Glomerular visceral epithelial cell (primary cell): ENCODE data around the gene ABHD16A.

Experiments used
- DNase-seq: peaks from one replicate; pipeline ENCODE4 v3.0.0-alpha.2; 2016; ENCODE audit errors: extremely low spot score

ABHD16A gene

DNA sequence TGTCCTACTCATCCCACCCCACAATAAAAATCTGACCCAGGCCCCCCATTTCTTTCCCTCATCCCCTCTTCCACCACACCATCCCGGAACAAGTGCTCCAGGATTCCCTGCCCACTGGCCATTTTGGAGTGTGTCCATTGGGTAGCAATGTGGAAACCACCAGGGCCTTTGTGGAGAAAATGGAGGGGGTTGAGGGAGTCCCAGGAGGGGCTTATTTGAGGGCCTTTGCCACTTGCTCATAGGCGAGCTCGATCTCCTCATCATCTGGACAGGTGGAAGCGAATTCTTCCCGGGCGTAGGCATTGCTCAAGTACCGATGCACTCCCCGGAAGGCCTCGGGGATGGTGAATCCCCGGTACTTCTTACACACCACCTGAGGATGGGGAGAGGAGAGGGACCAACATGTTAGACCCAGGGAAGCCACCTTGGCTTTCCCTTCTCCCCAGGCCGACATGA, 27.5 kb upstream of the ABHD16A start:
- DNase-seq, result no peak

DNA sequence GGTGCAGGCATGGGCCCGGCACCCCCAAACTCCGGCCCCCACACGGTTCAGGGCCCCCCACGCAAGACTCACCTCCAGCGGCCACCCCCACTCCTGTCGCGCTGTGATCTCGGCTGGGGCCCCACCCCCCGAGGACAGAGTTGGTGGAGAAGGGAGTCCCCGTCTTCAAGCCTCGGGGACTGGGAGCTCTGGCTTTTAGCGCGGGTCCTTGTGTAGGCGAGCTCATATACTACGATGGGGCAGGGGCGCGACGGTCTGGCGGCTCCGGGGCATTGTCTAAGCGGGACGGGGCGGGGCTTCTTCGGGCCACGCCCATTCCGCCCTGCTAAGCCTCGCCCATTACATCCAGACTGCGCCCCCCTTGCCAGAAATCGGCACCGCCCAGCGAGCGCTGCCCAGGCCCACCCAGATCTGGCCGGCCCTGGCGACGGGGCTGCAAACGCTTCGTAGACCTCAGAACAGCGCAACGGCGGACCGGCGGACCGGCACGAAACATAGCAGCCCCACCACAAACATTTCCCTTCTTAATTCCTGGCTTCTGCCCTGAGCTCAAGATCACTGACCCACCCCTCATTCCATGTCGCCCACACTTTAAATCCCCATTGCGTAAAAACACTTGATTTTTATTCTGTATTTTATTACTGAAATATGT, 27.0 kb upstream of the ABHD16A start:
- peak; percentile 88 for DNase-seq

DNA sequence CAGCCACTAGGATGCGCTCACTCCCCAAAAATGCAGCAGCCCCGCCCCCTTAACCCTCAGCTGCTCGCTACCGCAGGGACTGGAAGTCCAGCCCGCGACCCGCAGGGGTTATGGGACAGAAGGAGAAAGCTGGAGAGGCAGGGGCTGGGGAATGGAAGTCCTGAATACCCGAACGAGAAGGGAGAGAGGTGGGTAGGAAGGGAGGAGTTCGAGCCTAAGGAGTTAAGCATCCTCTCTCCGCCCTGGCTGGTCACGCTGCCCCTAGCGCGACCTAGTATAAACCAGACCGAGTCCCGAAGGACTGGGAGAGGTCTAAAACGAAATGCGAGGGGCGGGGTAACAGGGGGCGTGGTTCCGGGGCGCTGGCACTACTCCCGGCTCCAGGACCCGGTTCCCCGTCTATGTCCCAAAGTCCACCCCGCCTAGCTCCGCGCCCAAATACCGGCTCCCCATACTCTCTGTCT, 26.4 kb upstream of the ABHD16A start:
- peak; percentile 88 for DNase-seq

DNA sequence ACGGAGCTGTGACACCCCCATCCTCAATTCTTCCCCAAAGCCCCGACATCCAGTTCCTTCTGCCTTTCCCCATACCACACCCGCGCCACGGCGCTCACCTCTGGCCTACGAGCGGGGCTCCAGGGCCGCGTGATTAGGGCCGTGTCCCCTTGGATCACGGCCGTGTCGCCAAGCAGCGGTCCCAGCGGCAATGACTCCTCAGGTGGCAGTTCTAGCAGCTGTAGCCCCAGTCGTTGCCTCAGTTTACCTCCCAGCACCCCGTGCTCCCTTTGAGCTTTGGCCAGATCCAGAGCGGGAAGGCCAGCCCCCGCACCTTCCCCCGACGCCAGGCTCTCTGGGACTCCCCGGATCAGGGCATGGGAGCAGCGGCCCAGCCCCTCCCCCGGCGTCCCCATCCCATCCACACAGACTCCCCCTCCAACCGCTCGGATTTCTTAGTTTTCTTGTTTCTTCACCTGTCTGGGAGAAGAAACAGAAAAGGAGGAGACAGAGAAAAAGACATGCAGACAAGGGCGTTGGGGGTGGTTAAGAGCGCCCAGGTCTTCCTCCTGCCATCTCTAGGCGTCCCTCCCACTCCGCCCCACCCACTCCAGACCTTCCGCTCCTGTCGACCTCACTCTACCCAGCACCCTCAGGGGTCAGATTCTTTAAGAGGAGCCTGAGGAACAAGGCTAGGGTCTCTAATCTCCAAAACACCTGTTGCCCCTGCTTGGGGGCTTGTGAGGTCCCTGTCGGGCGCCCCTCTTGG, 25.8 kb upstream of the ABHD16A start, which contains the start of gene DDAH2:
Gene DDAH2 (minus strand): TSS at position 533 of the 748 bp plus-strand sequence. CDS start 138 bp downstream, at position 395.
- DNase-seq, result no peak

DNA sequence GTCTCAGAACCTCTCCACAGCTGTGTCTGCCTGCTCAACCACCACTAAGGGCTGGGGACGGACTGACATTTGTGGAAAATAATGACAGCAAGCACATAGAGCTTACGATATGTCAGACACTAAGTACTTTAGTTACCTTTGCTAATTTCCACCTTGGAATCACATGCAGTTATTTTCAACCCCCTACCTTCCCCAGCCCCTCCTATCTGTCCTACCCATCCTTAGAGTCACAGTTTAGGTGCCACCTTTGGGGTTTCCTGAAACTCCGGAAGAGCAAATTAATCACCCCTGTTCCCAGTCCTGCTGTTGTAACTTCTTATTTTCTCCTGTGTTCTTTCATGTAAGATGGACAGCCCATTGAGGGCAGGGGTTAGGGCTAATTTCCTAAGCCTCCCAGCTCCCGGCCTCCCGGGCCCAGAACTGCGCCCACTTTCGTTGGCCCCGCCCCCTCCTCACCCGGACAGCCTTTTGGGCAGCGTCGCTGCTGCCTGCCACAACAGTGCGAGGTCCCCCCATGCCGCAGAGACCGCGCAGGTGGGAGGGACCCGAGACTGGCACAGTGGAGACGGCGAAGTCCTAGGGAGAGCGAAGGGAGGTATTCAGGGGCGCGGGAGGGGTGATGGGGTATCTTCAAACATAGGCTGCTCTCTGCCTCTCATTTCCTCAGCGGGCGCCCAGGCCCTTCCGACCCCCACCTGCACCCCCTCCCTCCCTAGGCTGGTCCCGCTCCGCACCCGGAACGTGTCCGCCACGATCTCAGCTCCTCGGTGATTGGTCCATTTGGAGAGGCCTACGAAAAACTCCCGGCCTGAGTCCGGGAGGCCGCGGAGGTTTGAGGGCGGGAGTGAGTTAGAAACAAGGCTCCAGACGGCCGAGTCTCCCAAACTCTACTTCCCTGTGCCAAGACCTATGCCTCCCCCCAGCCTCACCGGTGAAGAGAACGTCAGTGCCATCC, 24.9 kb upstream of the ABHD16A start:
- no peak for DNase-seq

DNA sequence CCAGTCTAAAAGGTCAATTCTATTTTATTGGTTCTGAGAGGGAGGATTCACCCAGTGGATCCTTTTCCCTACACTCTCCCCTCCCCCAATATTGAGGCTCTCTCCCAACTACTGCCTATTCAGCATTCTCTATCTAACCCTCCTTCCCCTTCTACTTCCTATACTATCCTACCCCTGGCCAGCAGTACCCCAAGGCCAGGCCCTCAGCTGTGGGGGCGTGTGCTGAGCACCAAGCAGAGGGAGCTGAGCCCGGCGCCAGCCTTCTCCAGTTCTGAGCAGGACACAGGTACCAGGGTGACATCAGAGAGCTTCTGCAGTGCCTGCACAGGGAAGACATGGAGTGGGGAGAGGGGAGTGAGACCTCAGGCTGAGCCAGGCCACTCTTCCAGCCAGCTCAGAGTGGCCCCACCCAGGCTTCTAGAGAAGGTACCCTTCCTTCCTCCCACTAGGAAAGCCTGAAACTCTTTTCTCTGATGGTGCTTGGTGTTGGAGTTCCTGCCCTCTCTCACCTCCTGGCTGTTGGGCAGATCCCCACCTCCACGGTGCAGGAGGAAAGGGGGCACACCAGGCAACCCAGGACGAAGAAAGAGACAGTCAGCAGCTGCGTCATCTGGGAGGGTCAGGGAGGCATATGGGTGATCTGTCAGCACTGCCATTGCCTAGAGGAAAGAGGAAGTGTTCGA, 24.1 kb upstream of the ABHD16A start:
- no peak for DNase-seq

DNA sequence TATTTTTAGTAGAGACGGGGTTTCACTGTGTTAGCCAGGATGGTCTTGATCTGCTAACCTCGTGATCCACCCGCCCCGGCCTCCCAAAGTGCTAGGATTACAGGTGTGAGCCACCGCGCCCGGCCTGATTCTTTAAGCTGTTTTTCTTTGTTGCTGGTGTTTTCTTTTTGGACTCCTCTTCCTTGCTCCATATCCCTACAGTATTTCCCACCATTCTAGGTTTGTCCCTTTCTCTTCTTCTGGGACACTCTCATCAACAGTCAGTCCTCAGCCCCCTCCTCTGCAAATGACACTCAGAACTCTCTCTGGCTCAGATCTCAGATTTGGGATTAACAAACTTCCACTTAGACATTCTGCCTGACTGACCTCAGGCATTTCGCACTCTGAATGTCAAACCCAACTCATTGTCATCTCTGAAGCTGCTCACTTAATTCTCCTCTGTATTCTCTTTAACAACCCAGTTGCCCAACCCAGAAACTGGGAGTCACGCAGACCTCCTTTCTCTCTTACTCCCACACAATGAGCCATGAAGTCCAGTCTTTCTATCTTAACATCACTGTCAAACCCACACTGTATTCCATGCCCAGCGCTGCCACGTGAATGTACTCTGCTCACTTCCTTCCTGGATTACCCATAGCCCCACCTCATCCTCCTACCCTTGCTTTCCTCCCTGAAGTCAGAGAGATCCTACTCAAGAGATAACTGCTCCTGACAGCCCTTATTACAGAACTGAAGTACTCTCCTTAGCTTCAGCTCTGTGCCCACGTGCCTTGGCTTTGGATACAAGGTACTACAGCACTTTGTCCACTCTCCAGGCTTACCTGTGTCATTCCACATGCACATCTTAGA, 22.6 kb upstream of the ABHD16A start:
- no peak for DNase-seq

DNA sequence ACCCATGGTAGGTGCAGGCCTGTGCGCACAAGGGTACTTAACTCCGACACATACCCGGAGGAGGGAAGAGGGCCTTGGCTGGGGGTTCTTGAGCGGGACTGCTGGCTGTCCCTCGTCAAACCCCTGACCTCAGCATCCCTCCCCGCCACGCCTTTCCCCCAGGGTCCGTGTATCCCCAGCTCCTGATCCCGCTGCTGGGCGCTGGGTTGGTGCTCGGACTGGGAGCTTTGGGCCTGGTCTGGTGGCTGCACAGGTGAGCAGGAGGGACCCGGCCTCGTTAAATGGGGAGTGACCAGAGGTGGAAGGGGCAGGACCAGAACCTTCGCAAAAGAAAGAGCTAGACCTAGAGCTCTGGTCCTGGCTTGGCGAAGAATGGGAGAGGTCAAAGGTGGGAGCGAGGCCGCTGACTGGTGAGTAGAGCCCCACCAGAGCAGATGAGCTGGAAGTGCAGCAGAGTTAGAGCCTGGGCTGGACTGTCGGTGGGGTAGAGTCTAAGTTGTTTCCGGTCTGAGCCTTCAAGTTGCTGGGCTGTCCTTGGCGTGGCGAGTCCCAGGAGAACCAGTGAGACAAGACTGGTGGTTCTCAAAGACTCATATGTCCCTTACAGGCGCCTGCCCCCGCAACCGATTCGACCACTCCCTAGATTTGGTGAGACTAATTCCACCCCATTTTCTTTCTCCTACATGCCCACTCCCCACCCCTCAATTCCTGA, 21.0 kb upstream of the ABHD16A start:
- DNase-seq, result no peak

DNA sequence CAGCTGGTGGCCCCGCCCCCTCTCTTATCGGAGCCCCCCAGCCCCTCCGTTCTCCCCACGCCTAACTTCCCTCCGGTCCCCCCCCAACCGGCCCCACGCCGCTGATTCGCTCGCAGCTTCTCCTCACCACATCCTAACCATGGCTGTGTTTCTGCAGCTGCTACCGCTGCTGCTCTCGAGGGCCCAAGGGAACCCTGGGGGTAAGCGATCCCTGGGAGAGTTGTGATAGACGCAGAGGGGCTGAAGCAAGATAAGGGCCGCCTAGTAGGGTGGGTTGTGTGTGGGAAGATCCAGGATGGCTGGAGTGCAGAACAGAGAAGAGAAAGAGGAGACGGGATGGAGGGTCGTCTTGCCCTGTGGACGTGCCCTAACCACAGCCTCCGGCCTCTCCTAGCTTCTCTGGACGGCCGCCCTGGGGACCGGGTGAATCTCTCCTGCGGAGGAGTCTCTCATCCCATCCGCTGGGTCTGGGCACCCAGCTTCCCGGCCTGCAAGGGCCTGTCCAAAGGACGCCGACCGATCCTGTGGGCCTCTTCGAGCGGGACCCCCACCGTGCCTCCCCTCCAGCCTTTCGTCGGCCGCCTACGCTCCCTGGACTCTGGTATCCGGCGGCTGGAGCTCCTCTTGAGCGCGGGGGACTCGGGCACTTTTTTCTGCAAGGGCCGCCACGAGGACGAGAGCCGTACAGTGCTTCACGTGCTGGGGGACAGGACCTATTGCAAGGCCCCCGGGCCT, 20.3 kb upstream of the ABHD16A start, which contains the start of gene MPIG6B:
Gene MPIG6B (plus strand): TSS at position 129 of the 735 bp plus-strand sequence. CDS start 11 bp downstream, at position 140.
- no peak for DNase-seq

DNA sequence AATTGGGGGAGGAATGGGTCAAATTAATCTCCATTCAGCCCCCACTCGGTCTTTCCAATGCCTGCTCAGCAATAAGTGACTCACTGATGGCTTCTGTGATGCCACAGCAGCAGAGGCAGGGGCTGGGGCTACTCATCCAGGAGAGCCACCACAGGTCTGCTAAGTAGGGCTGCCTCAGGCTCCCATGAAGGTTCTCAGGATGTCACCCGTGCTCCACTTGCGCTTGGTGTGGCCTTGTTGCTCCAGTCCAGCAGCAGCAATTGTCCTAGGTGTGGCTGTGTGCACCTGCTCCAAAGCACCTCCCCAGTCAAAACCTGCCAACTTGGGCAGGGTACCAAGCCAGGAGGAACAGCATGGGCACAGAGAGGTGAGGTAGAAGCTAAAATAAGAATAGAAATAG, 19.0 kb upstream of the ABHD16A start:
- no peak for DNase-seq

DNA sequence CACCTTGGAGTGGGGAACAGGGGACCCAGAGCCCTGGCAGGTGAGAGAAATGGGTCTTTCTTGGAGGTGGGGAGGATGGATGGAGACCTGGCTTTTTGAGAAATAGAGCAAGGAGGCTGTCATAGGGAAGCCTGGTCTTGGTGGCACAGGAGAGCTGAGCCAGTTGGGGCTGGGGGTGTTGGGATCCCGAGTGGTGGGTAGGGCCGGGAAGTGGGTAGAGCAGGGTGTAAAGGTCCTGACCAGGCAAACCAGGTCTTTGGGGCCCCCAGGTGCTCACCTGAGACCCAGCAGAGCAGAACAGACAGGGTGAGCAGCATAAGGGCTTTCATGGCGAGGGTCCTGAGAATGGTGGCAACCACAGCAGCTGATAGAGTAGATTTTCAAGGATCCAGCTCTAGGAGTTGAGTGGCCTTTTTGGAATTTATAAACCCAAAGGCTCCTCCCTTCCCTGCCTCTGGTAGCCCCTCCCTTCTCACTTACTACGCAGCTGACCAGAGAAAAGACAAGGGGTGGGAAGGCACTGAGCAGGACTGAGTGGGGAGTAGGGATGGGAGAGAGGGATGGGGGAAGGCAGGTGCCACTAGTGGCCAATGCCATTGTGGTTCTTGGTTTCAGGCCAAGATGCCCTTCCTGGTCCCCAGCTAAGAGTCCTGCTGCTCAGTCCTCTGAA, 18.4 kb upstream of the ABHD16A start, which contains the start of gene LY6G6C:
Gene LY6G6C (minus strand): TSS at position 396 of the 670 bp plus-strand sequence. CDS start 67 bp downstream, at position 329.
- DNase-seq, result no peak

DNA sequence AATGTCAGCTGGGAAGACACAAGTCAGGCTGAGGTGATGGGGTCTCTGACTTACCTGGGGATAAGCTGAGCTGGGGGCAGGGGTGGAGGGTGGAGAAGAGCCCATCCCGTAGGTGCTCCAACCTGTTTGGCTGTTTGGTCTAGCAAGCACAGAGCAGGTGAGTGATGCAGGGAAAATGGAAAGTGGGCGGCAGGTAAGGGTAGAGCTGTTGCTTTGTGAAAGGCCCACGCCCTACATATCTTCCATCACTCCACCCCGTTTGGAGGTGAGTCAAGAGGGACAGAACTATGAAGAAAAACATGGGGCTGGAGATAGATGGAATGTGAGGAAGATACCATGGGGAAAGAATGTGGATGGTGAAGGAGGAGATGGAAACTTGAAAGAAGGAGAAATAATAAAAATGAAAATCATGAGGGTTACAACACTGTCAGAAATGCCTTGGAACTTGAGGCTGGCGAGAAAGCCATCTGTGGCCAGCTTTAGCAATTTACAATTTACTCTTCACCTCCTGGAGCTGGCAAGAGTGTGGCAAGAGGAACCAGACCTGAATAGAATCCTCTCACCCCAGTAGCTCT, 17.2 kb upstream of the ABHD16A start:
- DNase-seq, result no peak

DNA sequence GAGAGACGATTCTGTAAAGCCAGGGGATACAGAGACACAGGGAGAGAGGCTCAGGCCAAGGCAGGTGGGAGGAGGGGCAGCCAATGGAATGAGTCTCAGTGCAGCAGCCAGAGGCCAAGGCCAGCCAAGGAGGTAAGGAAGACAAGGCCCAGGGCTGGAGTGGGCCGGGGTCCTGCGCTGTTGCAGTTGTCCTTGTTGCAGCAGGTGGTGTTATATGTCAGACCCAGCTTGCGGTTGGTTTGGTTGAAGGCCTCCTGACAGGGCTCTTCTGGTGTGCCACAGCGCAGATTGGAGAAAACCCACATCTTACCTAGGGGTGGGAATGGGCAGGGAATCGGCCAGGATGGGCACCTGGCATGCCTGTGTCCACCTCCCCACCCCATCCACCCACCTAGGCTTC, 15.9 kb upstream of the ABHD16A start:
- no peak for DNase-seq

DNA sequence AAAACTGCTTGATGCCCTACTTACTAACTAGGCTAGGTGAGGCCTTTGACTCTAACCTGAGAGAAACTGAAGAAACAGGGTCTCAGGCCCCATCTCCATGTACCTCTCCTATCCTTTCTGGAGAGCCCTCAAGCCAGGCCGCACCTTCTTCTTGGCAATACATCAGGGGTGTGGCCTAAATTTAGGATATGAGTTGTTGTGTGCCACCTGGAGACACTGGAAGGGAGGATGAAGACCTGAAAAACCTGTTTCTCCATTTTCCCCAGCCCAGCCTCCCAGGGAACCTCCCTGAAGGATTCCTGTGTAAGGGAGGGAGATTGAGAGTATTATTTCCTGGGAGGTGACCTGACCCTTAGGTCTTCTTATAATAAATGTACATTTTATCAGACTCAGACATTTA, 15.1 kb upstream of the ABHD16A start:
- no peak for DNase-seq

DNA sequence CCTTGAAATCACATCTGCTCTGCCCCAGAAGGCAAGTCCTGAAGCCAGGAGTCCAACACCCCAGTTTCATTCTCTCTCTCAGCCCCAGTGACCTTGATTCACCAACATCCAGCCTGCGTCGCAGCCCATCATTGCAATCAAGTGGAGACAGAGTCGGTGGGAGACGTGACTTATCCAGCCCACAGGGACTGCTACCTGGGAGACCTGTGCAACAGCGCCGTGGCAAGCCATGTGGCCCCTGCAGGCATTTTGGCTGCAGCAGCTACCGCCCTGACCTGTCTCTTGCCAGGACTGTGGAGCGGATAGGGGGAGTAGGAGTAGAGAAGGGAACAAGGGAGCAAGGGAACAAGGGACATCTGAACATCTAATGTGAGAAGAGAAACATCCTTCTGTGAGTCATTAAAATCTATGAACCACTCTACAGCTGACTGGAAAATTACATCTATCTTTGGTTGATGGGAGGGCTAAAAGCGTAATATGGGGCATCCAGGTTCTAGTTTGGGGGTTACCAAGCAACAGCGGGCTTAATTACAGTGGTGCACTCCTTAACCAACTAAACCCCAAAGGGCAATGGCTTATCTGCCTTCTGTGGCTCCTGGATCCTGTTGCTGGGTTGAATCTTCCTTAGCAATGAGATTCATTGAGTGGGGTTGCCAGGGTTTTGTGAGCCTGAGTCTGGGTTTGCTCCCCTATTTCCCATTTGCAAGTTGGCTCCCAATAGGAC, 14.5 kb upstream of the ABHD16A start:
- DNase-seq, result no peak

DNA sequence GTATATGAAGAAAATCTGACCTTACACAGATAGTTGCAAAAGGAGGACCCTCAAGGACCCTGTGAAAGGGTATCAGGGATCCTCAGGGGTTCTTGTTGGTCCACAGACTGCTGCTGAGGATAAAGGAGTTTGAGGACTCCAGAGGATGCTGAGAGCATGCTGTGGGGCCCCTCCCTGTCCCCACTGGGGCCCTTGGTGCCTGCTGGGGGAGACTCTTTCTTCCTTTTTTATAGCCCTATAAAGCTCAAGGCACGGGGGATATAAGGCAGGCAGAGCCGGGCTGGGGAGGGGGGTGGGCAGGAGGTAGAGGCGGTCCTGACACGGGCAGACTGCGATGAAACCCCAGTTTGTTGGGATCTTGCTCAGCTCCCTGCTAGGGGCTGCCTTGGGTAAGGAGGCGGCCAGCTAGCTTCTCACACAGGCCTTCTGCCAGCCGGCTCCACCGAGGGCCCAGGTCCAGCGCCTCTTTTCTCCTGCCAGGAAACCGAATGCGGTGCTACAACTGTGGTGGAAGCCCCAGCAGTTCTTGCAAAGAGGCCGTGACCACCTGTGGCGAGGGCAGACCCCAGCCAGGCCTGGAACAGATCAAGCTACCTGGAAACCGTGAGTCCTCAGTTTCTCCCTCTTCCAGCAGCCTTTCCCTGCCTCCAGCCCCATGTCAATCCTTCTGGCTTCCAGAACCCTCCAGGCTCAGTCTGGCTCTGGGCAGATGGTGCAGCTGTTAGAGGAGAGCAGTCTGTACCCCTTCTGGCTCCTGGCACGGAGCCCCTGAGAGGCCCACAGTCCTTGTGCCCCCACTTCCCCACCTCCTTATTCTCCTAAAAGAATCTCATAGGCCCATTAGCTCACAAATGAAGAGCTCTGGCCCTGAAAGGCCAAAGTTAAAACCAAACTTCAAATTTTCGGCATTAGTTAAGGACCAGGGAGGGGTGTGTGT, 12.2 kb upstream of the ABHD16A start, which contains the start of gene LY6G6D:
Gene LY6G6D (plus strand): TSS at position 327 of the 937 bp plus-strand sequence. CDS start 8 bp downstream, at position 335.
- no peak for DNase-seq
